Kidney tubule cell (primary cell): ENCODE results near the gene FA2H.
"Not testable (repeated sequence)": the region's sequence is repeated elsewhere in the genome, so short reads cannot be mapped to it uniquely, and the experiment has no call there.

Source experiments
- DNase-seq: peaks from one replicate; pipeline ENCODE4 v3.0.0-alpha.2; 2018; ENCODE audit warnings: low spot score

The FA2H gene

DNA sequence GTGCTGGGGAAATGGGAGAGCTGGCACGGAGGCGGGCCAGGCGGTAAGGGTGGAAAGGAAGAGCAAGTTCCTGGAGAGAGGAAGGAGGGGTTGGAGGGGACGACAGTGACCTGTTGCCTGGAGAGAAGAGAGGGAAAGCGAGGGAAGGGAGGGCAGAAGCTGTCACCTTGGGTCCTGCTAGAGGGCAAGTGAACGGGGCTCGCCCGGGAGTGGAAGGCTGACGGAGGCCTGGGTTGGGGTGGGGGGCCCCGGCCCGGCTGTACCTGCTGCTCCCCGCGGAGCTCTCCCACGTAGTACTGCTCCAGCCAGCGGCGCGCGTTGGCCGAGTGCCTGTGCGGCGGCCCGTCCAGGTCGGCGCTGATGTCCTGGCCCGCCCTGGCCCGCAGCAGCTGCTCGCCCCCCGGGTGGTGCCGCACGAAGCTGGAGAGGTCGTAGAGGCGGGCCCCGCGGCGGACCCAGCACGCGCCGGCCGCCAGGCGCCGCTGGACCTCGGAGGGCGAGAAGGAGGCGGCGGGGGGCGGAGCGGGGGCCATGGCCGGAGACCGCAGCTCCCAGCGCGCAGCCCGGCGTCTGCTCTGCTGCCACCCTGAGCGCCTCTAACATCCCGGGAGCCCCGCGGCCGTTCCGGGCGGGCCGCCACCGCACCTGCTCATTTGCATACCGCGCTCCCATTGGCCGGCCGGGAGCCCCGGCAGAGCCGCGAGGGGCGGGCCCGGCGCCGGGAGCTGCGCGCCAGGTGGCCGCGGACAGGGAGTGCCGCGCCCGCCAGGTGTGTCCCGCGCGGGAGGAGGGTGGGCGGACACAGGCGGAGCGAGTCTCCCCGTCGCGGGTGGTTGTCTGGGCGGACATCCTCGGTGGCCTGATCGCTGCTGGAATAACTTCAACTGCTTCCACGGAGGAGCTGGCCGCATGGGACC is at the start of gene FA2H:
Gene FA2H, minus strand, starts transcription at position 598 of the 917 bp plus-strand sequence. Its CDS starts 65 bp downstream, at position 533.
- peak; percentile 91 for DNase-seq

GRCh38 chr16:74817851-74818250 is 43.2 kb upstream of the FA2H start:
- DNase-seq: no peak

DNA sequence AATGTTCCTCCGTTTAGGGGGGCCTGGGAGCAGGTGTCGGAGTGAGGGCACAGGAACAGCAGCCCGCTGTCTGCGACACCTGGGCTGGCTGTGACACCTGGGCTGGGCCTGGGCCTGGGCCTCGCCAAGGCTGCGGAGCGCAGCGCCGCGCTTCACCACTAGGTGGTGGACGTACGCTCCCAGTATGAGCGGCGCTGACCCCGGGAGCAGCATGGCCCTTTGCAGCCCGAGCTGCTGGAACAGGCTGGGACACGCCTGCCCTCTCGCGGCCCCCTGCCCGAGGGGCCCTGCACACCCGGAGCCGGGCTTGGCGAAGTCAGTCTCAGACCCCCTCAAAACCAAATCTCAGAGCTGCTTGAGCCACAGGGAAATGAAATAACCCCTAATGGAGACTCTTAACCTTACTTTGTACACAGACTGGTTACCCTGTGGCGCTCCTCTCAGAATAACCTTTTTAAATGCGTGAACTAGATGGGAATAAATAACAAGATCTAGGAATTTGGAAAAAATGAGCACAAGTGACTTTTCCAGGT is 38.6 kb upstream of the FA2H start:
- peak; percentile 82 for DNase-seq

DNA sequence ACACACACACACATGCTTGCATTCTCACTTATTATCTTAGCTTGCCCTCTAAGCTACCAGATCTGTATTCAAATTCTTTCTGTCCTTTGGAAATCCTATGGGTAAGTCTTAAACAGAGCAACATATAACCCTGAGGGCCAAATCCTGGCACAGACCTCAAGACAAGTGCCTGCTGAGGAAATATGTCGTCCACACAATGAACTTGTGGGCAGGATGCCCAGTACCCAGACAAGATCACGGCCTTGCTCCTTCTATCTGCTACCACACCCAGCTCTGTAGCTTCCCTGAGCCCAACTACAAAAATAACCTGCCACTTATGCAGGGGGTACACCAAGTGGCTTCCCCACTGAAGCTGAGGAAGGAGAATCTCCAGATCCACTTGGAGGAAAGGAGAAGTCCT is 37.3 kb upstream of the FA2H start:
- no peak for DNase-seq

GRCh38 chr16:74811216-74811615 is 36.6 kb upstream of the FA2H start:
- not testable (repeated sequence) for DNase-seq

- DNase-seq: no peak
These were observed 32.5 kb upstream of the FA2H start for GRCh38 chr16:74807052-74807646.

DNA sequence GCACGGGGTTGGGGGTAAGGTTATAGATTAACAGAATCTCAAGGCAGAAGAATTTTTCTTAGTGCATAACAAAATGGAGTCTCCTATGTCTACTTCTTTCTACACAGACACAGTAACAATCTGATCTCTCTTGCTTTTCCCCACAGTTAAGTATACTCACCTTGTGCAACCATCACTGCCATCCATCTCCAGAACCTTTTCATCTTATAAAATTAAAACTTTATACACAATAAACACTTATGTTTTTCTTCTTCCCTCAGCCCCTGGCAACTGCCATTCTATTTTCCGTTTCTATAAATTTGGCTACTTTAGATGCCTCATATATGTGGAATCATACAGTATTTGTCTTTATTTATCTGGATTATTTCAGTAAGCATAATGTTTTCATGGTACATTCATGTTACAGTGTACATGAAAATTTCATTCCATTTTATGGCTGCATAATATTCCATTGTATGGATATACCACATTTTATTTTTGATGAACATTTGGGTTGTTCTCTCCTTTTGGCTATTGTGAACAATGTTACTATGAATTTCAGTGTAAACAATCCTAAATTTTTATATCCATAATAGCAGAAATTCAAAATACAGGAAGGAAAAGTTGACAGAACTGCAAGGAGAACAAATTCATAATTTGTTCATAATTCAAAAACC is 25.7 kb upstream of the FA2H start:
- DNase-seq: no peak

DNA sequence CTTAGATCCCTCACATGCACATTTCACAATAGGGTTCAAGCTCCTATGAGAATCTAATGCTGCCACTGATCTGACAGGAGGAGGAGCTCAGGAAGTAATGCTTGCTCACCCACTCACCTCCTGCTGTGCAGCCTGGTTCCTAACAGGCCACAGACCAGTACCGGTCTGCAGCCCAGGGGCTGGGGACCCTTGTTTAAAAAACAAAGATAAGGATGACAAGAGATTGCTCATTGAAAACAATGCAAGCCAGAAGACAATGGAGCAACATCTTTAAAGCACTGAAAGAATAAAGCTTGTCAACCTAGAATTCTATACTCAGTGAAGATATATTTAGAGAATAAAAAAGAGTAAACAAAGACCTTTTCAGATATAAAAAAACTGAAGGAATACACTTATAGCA is 22.8 kb upstream of the FA2H start:
- DNase-seq: no peak

DNA sequence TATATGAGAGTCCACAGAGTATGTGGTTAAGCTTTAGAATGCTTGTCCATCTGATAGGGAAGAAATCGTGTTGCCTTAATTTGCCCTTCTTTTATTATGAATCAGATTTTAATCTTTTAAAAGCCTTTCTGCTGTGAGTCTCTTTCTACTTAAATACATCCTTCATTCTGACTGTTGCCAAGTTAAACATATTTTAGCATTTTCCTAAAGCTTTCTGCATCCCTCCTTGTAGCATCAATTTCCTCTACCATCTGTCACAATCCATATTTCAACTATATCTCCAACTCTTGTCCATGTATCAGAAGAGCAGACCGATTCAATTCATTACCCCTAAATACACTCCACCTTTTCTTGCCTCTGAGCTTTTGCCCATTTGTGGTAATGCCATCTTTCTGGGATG is 20.5 kb upstream of the FA2H start:
- no peak for DNase-seq

DNA sequence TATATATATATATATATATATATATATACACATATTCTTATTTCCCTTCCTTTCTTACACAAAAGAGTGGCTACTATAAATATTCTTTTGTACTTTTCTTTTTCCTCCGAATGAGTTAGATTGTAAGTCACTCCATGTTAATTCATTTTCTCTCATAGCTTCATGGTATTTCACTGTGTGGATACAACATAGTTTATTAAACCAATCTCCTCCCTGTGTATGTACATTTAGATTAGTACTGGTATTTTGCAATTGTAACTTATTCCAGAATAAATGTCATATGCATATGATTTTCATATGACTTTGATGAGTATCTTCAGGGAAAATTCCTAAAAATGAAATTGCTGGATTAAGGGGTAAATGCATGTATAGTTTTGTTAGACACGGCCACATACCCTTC is 20.0 kb upstream of the FA2H start:
- DNase-seq: no peak

DNA sequence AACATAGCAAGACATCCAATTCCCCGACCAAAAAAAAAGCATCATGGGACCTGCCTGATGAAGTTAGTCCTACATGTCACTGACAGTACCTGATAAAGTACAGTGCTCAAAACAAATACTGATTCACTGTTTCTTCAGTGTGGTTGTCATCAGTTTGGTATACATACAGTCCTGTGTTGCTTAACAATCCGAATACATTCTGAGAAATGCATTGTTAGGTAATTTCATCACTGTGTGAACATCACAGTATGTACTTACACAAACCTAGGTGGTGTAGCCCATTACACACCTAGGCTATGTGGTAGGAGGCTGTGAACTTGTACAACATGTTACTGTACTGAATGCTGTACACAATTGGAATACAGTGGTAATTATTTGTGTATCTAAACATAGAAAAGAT is 19.0 kb upstream of the FA2H start:
- no peak for DNase-seq

DNA sequence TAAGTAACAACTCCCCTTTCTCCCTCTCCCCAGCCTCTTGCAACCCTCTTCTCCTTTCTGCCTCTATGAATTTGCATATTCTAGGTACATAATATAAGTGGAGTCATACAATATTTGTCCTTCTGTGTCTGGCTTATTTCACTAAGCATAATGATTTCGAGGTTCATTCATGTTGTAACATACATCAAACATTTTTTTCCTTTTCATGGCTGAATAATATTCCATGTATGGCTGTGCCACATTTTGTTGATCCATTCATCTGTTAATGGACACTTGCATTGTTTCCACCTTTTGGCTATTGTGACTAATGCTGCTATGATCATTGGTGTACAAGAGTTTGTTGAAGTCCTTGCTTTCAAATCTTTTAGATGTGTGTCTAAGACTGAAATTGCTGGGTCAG is 17.6 kb upstream of the FA2H start:
- DNase-seq: no peak

GRCh38 chr16:74791749-74792148 is 17.1 kb upstream of the FA2H start:
- DNase-seq: not testable (repeated sequence)

DNA sequence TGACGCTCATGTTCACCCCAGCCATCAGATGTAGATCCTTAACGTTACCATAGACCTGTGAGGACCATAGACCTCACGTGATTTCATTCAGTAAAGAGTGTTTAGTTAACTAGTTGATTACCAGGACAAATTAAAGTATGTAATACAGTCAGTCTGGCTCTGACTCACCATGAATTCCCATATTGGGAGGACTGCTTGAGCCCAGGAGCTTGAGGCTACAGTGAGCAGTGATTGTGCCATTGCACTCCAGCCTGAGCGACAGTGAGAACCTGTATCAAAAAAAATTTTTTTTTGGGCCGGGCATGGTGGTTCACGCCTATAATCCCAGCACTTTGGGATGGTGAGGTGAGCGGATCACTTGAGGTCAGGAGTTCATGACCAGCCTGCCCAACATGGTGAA is 13.5 kb upstream of the FA2H start:
- no peak for DNase-seq

- DNase-seq: no peak
These were observed 10.4 kb upstream of the FA2H start for GRCh38 chr16:74785031-74785430.

GRCh38 chr16:74778646-74779045 is 4.0 kb upstream of the FA2H start:
- no peak for DNase-seq

DNA sequence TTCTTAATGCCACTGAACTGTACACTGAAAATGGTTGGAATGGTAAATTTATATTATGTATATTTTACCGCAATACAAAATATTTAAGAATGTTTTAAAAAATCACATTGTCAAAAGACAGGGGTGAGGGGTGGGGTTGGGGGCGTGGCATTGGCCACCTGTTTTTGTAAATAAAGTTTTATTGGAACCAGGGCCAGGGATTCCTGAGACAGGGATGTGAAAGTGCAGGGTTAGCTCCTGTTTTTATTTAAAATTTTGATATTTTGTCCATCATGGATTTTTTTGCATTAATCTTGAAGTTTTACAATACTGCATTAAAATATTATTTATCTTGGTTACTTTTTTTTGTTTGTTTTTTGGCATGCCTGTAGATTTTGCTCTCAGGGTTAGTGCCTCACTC is 2.3 kb upstream of the FA2H start:
- DNase-seq: no peak

DNA sequence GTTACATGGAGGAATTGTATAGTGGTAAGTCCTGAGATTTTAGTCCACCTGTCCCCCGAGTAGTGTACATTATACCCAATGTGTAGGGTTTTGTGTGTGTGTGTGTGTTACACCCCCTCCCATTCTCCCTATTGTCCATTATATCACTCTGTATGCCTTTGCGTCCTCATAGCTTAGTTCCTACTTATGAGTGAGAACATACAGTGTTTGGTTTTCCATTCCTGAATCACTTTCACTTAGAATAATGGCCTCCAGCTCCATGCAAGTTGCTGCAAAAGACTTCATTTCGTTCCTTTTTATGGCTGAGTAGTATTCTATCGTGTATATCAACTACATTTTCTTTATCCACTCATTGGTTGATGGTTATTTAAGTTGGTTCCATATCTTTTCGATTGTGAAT is 635 bp upstream of the FA2H start:
- no peak for DNase-seq

- DNase-seq: no peak
These were observed 986 bp downstream of the FA2H start for GRCh38 chr16:74773446-74774222.

GRCh38 chr16:74771656-74772315 is 2.8 kb downstream of the FA2H start:
- DNase-seq: no peak

DNA sequence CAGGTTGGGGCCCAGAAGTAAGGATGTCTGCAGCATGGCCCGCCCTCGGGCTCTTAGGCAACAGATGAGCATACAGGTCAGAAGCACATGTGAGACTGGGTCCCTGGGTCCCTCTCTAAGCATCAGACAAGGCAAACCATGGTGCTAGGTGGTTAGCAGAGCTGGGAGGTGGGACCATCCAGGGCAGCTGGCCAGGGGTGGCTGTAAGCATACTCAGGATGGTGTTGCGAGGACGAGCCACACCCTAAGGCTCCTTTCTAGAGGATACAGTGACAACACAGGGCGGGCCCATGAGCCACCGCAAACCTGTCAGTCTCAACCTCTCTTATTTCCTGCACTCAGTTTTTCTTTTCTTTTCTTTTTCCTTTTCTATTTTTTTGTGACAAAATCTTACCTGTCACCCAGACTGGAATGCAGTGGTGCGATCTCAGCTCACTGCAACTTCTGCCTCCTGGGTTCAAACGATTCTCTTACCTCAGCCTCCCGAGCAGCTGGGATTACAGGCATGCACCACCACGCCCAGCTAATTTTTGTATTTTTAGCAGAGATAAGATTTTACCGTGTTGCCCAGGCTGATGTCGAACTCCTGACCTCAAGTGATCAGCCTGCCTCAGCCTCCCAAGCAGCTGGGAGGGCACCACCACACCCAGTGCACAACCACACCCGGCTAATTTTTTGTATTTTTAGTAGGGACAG is 3.6 kb downstream of the FA2H start:
- no peak for DNase-seq
